Measurements from ENCODE around the gene ACADSB.

GRCh38 chr10:123103944-123104343 lies 95.1 kb downstream of the ACADSB start:
- TF ChIP-seq CTCF (IDR thresholded peaks at IDR 0.05; ENCODE audit: low read length) (no peak), EZH2phosphoT487 (IDR thresholded peaks at IDR 0.05; ENCODE audit: low read length) (no peak), EZH2 (optimal IDR thresholded peaks at IDR 0.05; ENCODE audit: low read depth, low read length) (no peak)
